ENCODE measurements around the gene TTBK2.

Gene TTBK2

GRCh38 chr15:42879443-42879842, 41.1 kb downstream of the TTBK2 start:
- H3K4me1 Mint-ChIP-seq, result no peaks in the 10 kb centered on the region
- ATAC-seq (ENCODE audit: low read depth), result no peak
- no peak overlapping the region for H3K4me3 Mint-ChIP-seq
- no peak for DNase-seq (ENCODE audit: low spot score in 2 of 2)
- H3K9me3 Mint-ChIP-seq, result peaks cover 2% of the 10 kb centered on the region
- H3K36me3 Mint-ChIP-seq, result peaks cover 13% of the 10 kb centered on the region
- H3K27me3 Mint-ChIP-seq, result no peaks in the 10 kb centered on the region
- no peak overlapping the region for H3K27ac Mint-ChIP-seq

GRCh38 chr15:42876224-42876623, 44.4 kb downstream of the TTBK2 start:
- H3K36me3 Mint-ChIP-seq, result peaks cover 6% of the 10 kb centered on the region
- no peak overlapping the region for H3K4me3 Mint-ChIP-seq
- no peak overlapping the region for H3K27ac Mint-ChIP-seq
- H3K9me3 Mint-ChIP-seq, result no peaks in the 10 kb centered on the region
- ATAC-seq (ENCODE audit: low read depth), result no peak
- H3K4me1 Mint-ChIP-seq, result no peaks in the 10 kb centered on the region
- no peaks in the 10 kb centered on the region for H3K27me3 Mint-ChIP-seq
- DNase-seq (ENCODE audit: low spot score in 2 of 2), result no peak

GRCh38 chr15:42868683-42869082, 51.9 kb downstream of the TTBK2 start:
- Mint-ChIP-seq H3K9me3 (no peaks in the 10 kb centered on the region), H3K36me3 (peaks cover 28% of the 10 kb centered on the region), H3K27me3 (no peaks in the 10 kb centered on the region), H3K27ac (no peak overlapping the region), H3K4me1 (no peaks in the 10 kb centered on the region), H3K4me3 (no peak overlapping the region)
- ATAC-seq (ENCODE audit: low read depth) (no peak), DNase-seq (ENCODE audit: low spot score in 2 of 2) (no peak)

GRCh38 chr15:42863572-42864239, 56.9 kb downstream of the TTBK2 start:
- Mint-ChIP-seq H3K4me1 (peaks cover 3% of the 10 kb centered on the region), H3K27me3 (no peaks in the 10 kb centered on the region), H3K27ac (no peak overlapping the region), H3K9me3 (no peaks in the 10 kb centered on the region), H3K4me3 (no peak overlapping the region), H3K36me3 (peaks cover 40% of the 10 kb centered on the region)
- no peak for ATAC-seq (ENCODE audit: low read depth)
- no peak for DNase-seq (ENCODE audit: low spot score in 2 of 2)

GRCh38 chr15:42858999-42859789, 61.4 kb downstream of the TTBK2 start:
- no peaks in the 10 kb centered on the region for H3K27me3 Mint-ChIP-seq
- peaks cover 37% of the 10 kb centered on the region for H3K36me3 Mint-ChIP-seq
- H3K4me3 Mint-ChIP-seq, result no peak overlapping the region
- H3K4me1 Mint-ChIP-seq, result peaks cover 3% of the 10 kb centered on the region
- DNase-seq (ENCODE audit: low spot score in 2 of 2) (no peak), ATAC-seq (ENCODE audit: low read depth) (no peak)
- no peaks in the 10 kb centered on the region for H3K9me3 Mint-ChIP-seq
- no peak overlapping the region for H3K27ac Mint-ChIP-seq

GRCh38 chr15:42858540-42858939, 62.0 kb downstream of the TTBK2 start:
- Mint-ChIP-seq H3K4me1 (peaks cover 3% of the 10 kb centered on the region), H3K27ac (no peak overlapping the region), H3K9me3 (no peaks in the 10 kb centered on the region), H3K4me3 (no peak overlapping the region), H3K27me3 (no peaks in the 10 kb centered on the region), H3K36me3 (peaks cover 37% of the 10 kb centered on the region)
- ATAC-seq (ENCODE audit: low read depth) (no peak), DNase-seq (ENCODE audit: low spot score in 2 of 2) (no peak)

- Mint-ChIP-seq H3K4me3 (no peak overlapping the region), H3K27me3 (no peaks in the 10 kb centered on the region), H3K4me1 (no peaks in the 10 kb centered on the region), H3K9me3 (no peaks in the 10 kb centered on the region), H3K36me3 (peaks cover 29% of the 10 kb centered on the region), H3K27ac (no peak overlapping the region)
- ATAC-seq (ENCODE audit: low read depth), result no peak
- no peak for DNase-seq (ENCODE audit: low spot score in 2 of 2)
These were observed 66.0 kb downstream of the TTBK2 start for GRCh38 chr15:42854576-42854975.

- Mint-ChIP-seq H3K9me3 (no peaks in the 10 kb centered on the region), H3K4me3 (no peak overlapping the region), H3K36me3 (peaks cover 16% of the 10 kb centered on the region), H3K27me3 (no peaks in the 10 kb centered on the region), H3K4me1 (no peaks in the 10 kb centered on the region), H3K27ac (no peak overlapping the region)
- DNase-seq (ENCODE audit: low spot score in 2 of 2), result no peak
- no peak for ATAC-seq (ENCODE audit: low read depth)
These were observed 70.7 kb downstream of the TTBK2 start for GRCh38 chr15:42849836-42850235.

GRCh38 chr15:42848846-42849245, 71.7 kb downstream of the TTBK2 start:
- ATAC-seq (ENCODE audit: low read depth) (no peak), DNase-seq (ENCODE audit: low spot score in 2 of 2) (no peak)
- peaks cover under 1% of the 10 kb centered on the region for H3K9me3 Mint-ChIP-seq
- peaks cover 16% of the 10 kb centered on the region for H3K36me3 Mint-ChIP-seq
- no peaks in the 10 kb centered on the region for H3K4me1 Mint-ChIP-seq
- H3K27me3 Mint-ChIP-seq, result no peaks in the 10 kb centered on the region
- no peak overlapping the region for H3K27ac Mint-ChIP-seq
- H3K4me3 Mint-ChIP-seq, result no peak overlapping the region

GRCh38 chr15:42846647-42847046, 73.9 kb downstream of the TTBK2 start:
- peaks cover 18% of the 10 kb centered on the region for H3K36me3 Mint-ChIP-seq
- no peak for ATAC-seq (ENCODE audit: low read depth)

GRCh38 chr15:42845581-42845980, 75.0 kb downstream of the TTBK2 start:
- Mint-ChIP-seq H3K27ac (no peak overlapping the region), H3K9me3 (peaks cover 2% of the 10 kb centered on the region), H3K4me1 (no peaks in the 10 kb centered on the region), H3K36me3 (peaks cover 17% of the 10 kb centered on the region), H3K27me3 (no peaks in the 10 kb centered on the region), H3K4me3 (no peak overlapping the region)
- ATAC-seq (ENCODE audit: low read depth) (no peak), DNase-seq (ENCODE audit: low spot score in 2 of 2) (no peak)

More at GRCh38 chr15:42846647-42847046, 73.9 kb downstream of the TTBK2 start:
- Mint-ChIP-seq H3K4me3 (no peak overlapping the region), H3K27me3 (no peaks in the 10 kb centered on the region), H3K27ac (no peak overlapping the region), H3K4me1 (no peaks in the 10 kb centered on the region), H3K9me3 (peaks cover 2% of the 10 kb centered on the region)
- no peak for DNase-seq (ENCODE audit: low spot score in 2 of 2)

GRCh38 chr15:42843699-42844098, 76.9 kb downstream of the TTBK2 start:
- H3K27me3 Mint-ChIP-seq, result no peaks in the 10 kb centered on the region
- no peaks in the 10 kb centered on the region for H3K4me1 Mint-ChIP-seq
- DNase-seq (ENCODE audit: low spot score in 2 of 2) (no peak), ATAC-seq (ENCODE audit: low read depth) (no peak)
- H3K36me3 Mint-ChIP-seq, result peaks cover 28% of the 10 kb centered on the region
- H3K9me3 Mint-ChIP-seq, result peaks cover 2% of the 10 kb centered on the region
- no peak overlapping the region for H3K27ac Mint-ChIP-seq
- no peak overlapping the region for H3K4me3 Mint-ChIP-seq

GRCh38 chr15:42836251-42836650, 84.3 kb downstream of the TTBK2 start:
- no peaks in the 10 kb centered on the region for H3K4me1 Mint-ChIP-seq
- no peaks in the 10 kb centered on the region for H3K27me3 Mint-ChIP-seq
- ATAC-seq (ENCODE audit: low read depth), result no peak
- H3K27ac Mint-ChIP-seq, result no peak overlapping the region
- H3K4me3 Mint-ChIP-seq, result no peak overlapping the region
- H3K36me3 Mint-ChIP-seq, result peaks cover 18% of the 10 kb centered on the region
- no peaks in the 10 kb centered on the region for H3K9me3 Mint-ChIP-seq
- no peak for DNase-seq (ENCODE audit: low spot score in 2 of 2)

- ATAC-seq (ENCODE audit: low read depth), result no peak
- Mint-ChIP-seq H3K27me3 (no peaks in the 10 kb centered on the region), H3K27ac (no peak overlapping the region), H3K36me3 (peaks cover 2% of the 10 kb centered on the region), H3K4me3 (no peak overlapping the region), H3K9me3 (no peaks in the 10 kb centered on the region), H3K4me1 (no peaks in the 10 kb centered on the region)
- no peak for DNase-seq (ENCODE audit: low spot score in 2 of 2)
These were observed 88.0 kb downstream of the TTBK2 start for GRCh38 chr15:42832576-42832975.
